ENCODE measurements around the gene MAP3K5.
A peak's percentile ranks its signal among the peaks of the same experiment; 100 is the strongest.

MAP3K5 gene

GRCh38 chr6:136528477-136528876 is 263.8 kb downstream of the MAP3K5 start:
- DNase-seq = no peak

- no peak for DNase-seq
Measured at GRCh38 chr6:136527831-136528230, 264.4 kb downstream of the MAP3K5 start.

DNA sequence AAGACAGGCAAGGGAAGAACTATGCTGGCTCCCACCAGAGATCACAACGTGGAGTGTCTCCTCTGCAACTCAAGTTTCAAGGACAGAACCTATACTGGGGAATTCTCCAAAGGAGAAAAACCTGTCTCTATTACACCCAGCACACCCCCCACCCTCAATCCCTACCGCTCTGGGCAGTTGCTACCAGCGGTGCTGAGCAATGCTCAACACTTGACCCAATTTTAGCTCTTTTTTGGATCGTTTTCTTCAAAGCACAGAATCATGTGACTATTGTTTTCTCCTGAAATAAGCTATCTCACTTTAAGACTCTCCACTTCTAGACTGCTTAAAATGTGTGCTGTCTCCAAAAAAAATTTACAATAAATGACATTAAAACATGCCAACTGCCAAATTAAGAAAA is 265.3 kb downstream of the MAP3K5 start:
- no peak for DNase-seq

GRCh38 chr6:136526196-136526930 is 265.9 kb downstream of the MAP3K5 start:
- peak; percentile 63 for DNase-seq

DNA sequence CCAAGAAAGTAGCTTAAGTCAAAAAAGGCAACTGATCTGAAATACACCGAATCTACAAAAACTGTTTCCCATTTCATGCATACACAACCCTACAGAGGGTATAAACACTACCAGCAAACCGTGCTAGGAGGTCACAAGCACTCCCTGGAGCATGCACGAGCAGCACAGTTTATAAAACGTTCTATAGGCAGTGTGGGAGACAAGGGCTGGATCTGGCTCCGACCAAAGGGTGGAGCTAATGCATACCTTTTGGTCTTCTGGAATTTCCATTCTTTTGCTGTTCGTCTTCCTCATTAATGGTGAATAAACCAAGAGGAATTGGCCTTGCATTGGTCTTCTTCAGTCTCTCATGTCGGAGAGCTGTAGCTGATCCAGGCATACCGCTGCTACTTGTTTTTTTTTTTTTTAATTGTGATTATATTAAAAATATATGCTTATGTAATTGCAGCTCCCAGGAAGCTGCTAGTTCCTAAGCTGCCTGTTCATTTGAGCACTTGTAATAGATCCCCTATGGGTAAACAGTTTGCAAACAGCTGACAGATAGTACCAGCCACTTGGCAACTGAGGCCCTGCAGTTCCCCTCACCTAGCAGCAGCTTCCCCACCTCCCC is 266.6 kb downstream of the MAP3K5 start:
- no peak for DNase-seq

- DNase-seq = peak; percentile 35
Measured at GRCh38 chr6:136524936-136525413, 267.3 kb downstream of the MAP3K5 start.

DNA sequence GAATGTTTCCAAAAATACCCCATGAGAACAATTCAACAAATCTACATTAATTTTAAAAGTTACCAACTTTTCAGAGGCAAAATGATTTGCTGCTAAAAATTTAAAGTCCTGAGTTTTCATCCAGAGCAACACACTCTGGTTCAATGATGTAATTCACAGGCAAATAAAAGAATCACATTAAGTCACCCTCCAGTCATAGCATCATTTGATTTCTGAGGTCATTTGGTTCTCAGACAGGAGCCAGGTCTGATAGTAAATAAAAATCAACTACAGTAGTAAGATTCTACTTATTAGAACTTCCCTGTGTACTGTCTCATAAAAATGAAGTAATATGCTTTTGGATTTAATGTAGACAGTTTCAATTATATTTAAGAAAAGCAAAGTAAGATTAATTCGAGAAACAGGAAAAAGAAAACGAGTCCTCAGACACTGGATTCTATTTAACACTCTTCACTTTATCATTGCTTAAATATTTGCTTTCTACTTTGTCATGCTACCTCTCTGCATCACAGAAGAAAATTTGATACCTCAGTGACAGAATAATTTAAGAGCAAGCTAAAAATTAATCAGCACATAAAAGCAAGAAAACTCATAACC is 267.8 kb downstream of the MAP3K5 start:
- DNase-seq = no peak

DNA sequence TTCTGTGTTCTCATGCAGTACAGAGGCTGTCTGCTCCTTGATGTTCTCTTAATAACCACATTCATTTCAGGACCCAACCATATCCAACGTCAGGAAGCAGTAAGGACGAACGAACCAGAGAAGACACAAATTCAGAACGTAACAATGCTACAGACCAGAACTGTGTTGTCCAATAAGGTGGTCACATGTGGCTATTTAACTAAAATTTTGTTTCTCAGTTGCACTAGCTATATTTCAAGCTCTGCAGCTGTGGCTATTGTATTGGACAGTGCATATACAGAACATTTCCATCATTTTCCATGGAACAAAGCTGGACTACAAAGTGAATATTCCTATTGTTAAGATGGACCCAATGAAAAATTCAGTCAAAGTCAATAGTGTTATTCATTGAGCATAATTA is 269.1 kb downstream of the MAP3K5 start:
- DNase-seq = no peak

- DNase-seq = no peak
Measured at GRCh38 chr6:136522636-136523035, 269.6 kb downstream of the MAP3K5 start.

DNA sequence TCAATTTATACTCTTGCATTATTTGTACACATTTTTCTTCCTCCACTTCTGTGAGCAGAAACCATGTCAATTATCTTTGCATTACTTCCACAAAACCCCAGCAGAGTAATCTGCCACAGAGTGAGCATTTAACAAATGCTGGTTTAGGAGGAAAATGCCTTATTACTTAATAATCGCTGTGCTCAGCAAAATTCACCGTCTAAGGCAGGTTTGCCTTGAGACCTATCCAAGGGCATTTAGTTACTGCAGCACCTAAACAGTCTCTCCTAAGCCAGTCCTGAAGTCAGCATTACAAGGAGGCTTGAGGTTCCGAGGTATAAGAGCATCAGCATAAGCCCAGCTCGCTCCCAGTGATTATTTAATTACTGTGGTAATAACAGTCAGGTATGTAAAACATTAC is 270.4 kb downstream of the MAP3K5 start:
- no peak for DNase-seq

GRCh38 chr6:136521427-136521826 is 270.9 kb downstream of the MAP3K5 start:
- DNase-seq = no peak

GRCh38 chr6:136520517-136520916 is 271.8 kb downstream of the MAP3K5 start:
- DNase-seq = no peak

DNA sequence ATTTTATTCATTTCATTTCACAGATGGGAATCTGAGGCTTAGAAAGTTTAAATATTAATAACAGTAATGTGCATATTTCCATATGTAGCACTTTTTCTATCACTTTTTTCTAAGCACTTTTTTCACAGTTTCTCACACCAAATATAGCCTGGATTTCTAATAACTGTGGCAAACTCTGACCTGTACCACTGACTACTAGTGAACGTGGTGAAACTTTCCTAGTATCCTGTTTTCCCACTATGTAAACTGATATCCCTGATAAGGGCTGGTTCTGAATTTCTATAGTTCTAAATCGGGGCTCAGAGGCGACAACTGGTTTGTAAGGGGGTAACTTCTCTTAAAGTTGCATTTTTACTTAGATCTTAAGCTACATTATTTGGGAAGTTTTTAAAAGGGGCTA is 274.7 kb downstream of the MAP3K5 start:
- no peak for DNase-seq

GRCh38 chr6:136517002-136517401 is 275.3 kb downstream of the MAP3K5 start:
- no peak for DNase-seq

DNA sequence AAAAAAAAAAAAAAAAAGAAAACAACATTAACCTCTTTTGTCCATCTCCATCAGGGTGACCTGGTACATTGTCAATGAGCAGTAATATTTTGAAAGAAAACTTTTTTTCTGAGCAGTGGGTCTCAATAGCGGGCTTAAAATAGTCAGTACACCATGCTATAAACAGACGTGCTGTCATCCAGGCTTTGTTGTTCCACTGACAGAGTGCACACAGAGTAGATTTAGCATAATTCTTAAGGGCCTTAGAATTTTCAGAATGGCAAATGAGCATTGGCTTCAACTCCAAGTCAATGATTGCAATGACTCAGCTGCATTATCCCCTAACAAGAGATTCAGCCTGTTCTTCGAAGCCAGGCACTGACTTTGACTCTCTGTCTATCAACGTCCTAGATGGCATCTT is 277.7 kb downstream of the MAP3K5 start:
- no peak for DNase-seq

DNA sequence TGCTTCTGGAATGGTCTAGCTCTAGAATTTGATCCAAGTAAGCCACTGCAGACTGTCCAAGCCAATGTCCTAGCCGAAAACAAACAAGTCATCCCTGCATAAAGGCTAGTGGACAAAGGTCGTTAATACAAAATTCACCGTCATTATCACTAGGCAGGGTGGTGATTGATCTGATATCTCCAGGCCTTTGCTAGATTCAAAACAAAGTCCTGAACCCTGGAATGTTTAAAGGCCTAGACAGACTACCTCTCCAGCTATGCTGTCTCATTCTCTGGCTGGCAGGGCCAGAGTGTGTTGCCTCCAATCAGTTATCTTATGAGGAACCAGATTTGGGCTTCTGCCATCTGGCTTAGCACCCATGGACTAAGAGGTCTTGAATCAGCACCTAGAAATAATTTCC is 280.4 kb downstream of the MAP3K5 start:
- DNase-seq = no peak

GRCh38 chr6:136511397-136511796 is 280.9 kb downstream of the MAP3K5 start:
- no peak for DNase-seq

- DNase-seq = no peak
Measured at GRCh38 chr6:136510782-136511181, 281.5 kb downstream of the MAP3K5 start.

DNA sequence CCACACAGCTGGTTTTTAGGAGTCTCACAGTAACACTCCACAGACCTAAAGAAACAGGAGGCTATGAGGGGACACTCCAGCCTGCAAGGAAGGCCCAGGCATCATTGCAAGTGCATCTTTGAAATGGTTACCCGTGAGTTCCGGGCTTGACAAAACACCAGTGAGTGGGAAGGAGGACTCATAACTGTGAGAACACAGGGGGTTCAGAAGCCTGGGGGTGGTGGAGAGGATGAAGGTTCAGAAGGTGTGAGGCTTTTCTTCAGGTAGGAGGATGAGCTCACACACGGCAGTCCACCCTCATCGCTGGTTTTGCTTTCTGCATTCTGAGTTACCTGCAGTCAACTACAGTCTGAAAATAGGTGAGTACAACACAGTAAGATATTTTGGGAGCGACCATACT is 282.0 kb downstream of the MAP3K5 start:
- no peak for DNase-seq

- peak; percentile 24 for DNase-seq
Measured at GRCh38 chr6:136508725-136509392, 283.4 kb downstream of the MAP3K5 start.

All from GDM1 (cell line).